Upper lobe of left lung (tissue), 6 donors: ENCODE data around the gene LRCH1. TPM values are rescaled to one million over a fixed set of nuclear protein-coding genes. Genes with fewer than 3 reads are reported as not detected.
A peak's percentile ranks its signal among the peaks of the same experiment; 100 is the strongest.

Experiments used
- ATAC-seq, 2 donors: fragments of 200-7000 bp; cut with Tn5 transposase; one replicate each; pipeline ENCODE4 v1.9.1; 2022; ENCODE audit warnings: mild to moderate bottlenecking in 2 of 2, moderate library complexity in 2 of 2; ENCODE audit not compliant: low FRiP score in 2 of 2
- DNase-seq, 2 donors: peaks; one replicate each; pipeline ENCODE4 v3.0.0-alpha.2; 2019 to 2020
- H3K27ac ChIP-seq, 4 donors: fragments of 200-600 bp; sonication (generic); one replicate each; pipeline ENCODE4 v1.5.1; 2016 to 2019
- H3K27me3 ChIP-seq, 4 donors: fragments of 200-600 bp; sonication (generic); one replicate each; pipeline ENCODE4 v1.5.1; 2017 to 2019
- H3K36me3 ChIP-seq, 4 donors: fragments of 200-600 bp; sonication (generic); one replicate each; pipeline ENCODE4 v1.5.1; 2016 to 2019
- H3K4me1 ChIP-seq, 4 donors: fragments of 200-600 bp; sonication (generic); one replicate each; pipeline ENCODE4 v1.5.1; 2018 to 2019
- H3K4me3 ChIP-seq, 4 donors: fragments of 200-600 bp; sonication (generic); one replicate each; pipeline ENCODE4 v1.5.1; 2017 to 2019; ENCODE audit warnings: mild to moderate bottlenecking in 2 of 4, moderate library complexity in 1 of 4
- H3K9me3 ChIP-seq, 4 donors: fragments of 200-600 bp; sonication (generic); one replicate each; pipeline ENCODE4 v1.5.1; 2018 to 2019
- EP300 ChIP-seq, 4 donors: sonication (generic); formaldehyde crosslinking; IDR thresholded peaks; one replicate each; pipeline ENCODE4 v1.5.1; 2017; ENCODE audit warnings: antibody characterized with exemption in 4 of 4, control low read depth in 2 of 4
- POLR2A ChIP-seq, 4 donors: fragments of 450-650 bp; IDR thresholded peaks; one replicate each; pipeline ENCODE4 v1.5.1; 2016 to 2017; ENCODE audit warnings: antibody characterized with exemption in 4 of 4, mild to moderate bottlenecking in 2 of 4
- POLR2AphosphoS5 ChIP-seq, 2 donors: sonication (generic); formaldehyde crosslinking; IDR thresholded peaks; one replicate each; pipeline ENCODE4 v1.5.1; 2017; ENCODE audit warnings: antibody characterized with exemption in 2 of 2
- WGBS, 2 donors: methylation state at CpG; one replicate each; pipeline ENCODE4 v1.1.5; 2017 to 2018; 5-methylcytosine and 5-hydroxymethylcytosine counted together
- total RNA-seq, 6 donors: library from RNA; depleted of rRNA in 4 of 6; stranded (reverse); fragments of >200 nt in 4 of 6; gene quantifications; one replicate each; pipeline versions ENCODE4 v1.1.0 to v1.2.1, GENCODE V29; 2016 to 2021
- TF ChIP-seq, protein P1 (sequence below), 6 experiments: fragments of 450-650 bp in 4 of 6; fragments of 200-600 bp in 2 of 6; sonication (generic) in 2 of 6; IDR thresholded peaks; one replicate each; pipeline ENCODE4 v1.5.1; 2016 to 2019; ENCODE audit warnings: antibody characterized with exemption in 6 of 6
- donor health status: DM: no; HTN: no; CAD: no; lungs with moderate emphysema.
- donor health status: DM: no; HTN: yes; CAD: no; lungs with severe emphysema.

LRCH1 gene
- total RNA-seq, 6 donors from 2014 or later, result 17.2 to 27.0 (median 22.7) TPM

DNA sequence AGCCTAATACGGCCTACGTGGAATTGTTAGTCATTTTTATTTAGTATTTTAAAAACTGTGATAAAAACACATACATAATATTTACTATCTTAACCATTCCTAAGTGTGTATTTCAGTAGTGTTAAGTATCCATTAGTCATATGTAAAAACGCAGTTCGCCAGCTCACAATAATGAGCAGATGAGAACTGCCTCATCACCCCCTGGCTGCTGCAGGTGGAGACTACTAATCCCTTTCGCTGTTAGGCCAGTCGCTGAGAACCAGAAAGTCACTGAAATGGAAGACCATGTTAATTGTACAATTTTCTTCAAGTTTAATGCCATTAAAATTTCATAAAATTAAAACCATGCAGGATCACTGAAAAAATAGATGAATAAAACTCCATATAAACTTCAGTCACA lies 242.4 kb downstream of the LRCH1 start:
- H3K4me3 ChIP-seq, result peak overlapping the region in 1 of 4 donors; percentile 93
- TF ChIP-seq EP300 (IDR thresholded peaks at IDR 0.05), result no peak
- TF ChIP-seq, protein P1, sequence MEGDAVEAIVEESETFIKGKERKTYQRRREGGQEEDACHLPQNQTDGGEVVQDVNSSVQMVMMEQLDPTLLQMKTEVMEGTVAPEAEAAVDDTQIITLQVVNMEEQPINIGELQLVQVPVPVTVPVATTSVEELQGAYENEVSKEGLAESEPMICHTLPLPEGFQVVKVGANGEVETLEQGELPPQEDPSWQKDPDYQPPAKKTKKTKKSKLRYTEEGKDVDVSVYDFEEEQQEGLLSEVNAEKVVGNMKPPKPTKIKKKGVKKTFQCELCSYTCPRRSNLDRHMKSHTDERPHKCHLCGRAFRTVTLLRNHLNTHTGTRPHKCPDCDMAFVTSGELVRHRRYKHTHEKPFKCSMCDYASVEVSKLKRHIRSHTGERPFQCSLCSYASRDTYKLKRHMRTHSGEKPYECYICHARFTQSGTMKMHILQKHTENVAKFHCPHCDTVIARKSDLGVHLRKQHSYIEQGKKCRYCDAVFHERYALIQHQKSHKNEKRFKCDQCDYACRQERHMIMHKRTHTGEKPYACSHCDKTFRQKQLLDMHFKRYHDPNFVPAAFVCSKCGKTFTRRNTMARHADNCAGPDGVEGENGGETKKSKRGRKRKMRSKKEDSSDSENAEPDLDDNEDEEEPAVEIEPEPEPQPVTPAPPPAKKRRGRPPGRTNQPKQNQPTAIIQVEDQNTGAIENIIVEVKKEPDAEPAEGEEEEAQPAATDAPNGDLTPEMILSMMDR (IDR thresholded peaks at IDR 0.05), result no peak
- no peak for TF ChIP-seq POLR2AphosphoS5 (IDR thresholded peaks at IDR 0.05)
- TF ChIP-seq POLR2A (IDR thresholded peaks at IDR 0.05), result no peak
- H3K27ac ChIP-seq, result no peak overlapping the region
- WGBS, 2 donors, result 91 to 94% methylated on average over 6 of the region's 6 CpGs
- H3K36me3 ChIP-seq, result peaks cover 2 to 15% (median 9%) of the 10 kb centered on the region in 4 donors
- H3K27me3 ChIP-seq, result no peaks in the 10 kb centered on the region
- peaks cover 21 to 42% (median 31%) of the 10 kb centered on the region in 4 donors for H3K4me1 ChIP-seq
- ATAC-seq (no peak), DNase-seq (no peak)
- H3K9me3 ChIP-seq, result no peaks in the 10 kb centered on the region

DNA sequence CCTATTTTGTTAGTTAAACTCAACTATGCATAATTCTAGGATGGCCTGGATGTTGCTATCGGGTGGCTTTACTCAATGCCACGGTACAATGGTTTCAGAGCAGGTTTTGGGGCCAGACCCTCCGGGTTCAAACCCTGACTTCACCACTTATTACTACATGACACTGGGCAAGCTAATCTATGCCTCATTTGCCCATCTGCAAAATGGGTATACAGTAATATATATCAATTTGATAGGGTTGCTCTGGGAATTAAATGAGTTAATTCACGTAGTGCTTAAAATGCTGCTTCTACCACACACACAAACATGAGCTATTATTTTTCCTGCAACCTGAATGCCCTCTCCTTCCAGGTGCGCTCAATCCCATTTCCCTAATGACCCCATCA lies 243.2 kb downstream of the LRCH1 start:
- Histone ChIP-seq H3K36me3 (peaks cover 0 to 7% (median under 1%) of the 10 kb centered on the region in 4 donors), H3K4me3 (peak overlapping the region; percentile 66 to 93 (median 80)), H3K27ac (peak overlapping the region; percentile 91 to 96 (median 95)), H3K9me3 (no peaks in the 10 kb centered on the region), H3K27me3 (no peaks in the 10 kb centered on the region), H3K4me1 (peaks cover 21 to 42% (median 31%) of the 10 kb centered on the region in 4 donors)
- 62 to 76% methylated on average over 5 of the region's 5 CpGs for WGBS, 2 donors
- DNase-seq, result no peak
- no peak for ATAC-seq
- TF ChIP-seq EP300 (IDR thresholded peaks at IDR 0.05) (no peak), POLR2A (IDR thresholded peaks at IDR 0.05) (no peak), POLR2AphosphoS5 (IDR thresholded peaks at IDR 0.05) (no peak)
- TF ChIP-seq, protein P1 (IDR thresholded peaks at IDR 0.05), result no peak

DNA sequence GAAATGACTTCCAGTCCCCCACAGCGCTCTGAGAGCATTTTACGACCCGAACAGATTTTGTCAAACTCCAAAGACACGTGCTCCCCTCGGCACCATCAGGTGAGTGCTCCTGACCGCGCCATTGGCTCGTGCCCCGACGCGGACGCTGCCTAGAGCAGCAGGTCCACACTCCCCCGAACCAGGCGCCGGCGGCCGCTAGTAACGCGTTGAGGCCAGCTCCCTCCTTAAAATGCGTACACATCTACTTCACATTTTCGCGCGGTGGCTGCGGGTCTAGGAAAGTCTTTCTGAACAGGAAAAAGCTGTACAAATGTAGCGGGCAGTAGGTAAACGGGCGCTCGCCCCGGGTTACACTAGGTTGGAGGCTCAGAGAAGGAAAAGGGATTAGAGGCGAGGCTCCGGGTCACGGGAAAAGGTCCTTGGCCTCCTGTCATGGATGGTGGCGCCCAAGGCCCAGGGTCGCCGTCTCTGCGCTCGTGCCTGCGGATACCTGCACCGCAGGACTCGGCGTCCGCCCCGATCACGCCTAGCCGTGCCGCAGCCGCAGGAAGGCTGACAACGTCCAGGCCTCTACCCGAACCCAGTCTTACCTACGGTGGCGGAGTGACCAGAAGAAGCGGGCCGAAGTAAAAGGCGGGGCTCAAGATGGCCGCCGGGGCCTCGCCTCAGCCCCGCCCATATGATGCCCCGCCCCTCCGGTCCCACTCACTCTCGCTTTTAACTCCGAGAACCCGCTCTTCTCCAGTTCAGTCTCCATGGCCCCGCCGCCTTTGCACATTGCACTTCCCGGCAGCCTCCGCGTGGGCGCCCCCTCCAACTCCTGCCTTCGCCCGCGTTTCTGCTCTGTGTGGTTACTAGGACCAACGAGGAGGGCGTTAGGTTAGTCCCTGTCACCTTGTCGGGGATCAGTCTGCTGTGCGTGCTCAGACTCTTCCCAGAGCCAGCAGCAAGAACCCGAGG lies 243.8 kb downstream of the LRCH1 start, which contains the start of gene ESD:
ESD (minus strand) TSS at position 647 of the 960 bp plus-strand sequence. CDS start 5,748 bp downstream, outside the sequence.
- Histone ChIP-seq H3K4me3 (peak within 1 kb of the TSS; percentile 66 to 93 (median 80)), H3K4me1 (peaks cover 21 to 42% (median 31%) of the 10 kb centered on the region in 4 donors), H3K36me3 (peaks cover 0 to under 1% (median 0%) of the 10 kb centered on the region in 4 donors), H3K27ac (peak within 1 kb of the TSS; percentile 91 to 96 (median 95)), H3K9me3 (no peaks in the 10 kb centered on the region), H3K27me3 (no peaks in the 10 kb centered on the region)
- DNase-seq (peak; percentile 93 to 96), ATAC-seq (peak; percentile 99 to 100)
- WGBS, 2 donors, result 1 to 2% methylated on average over 39 to 76 of the region's 77 CpGs
- TF ChIP-seq POLR2AphosphoS5 (IDR thresholded peaks at IDR 0.05) (peak; percentile 58 to 89), POLR2A (IDR thresholded peaks at IDR 0.05) (peak in 3 of 4 donors; percentile 57 to 82 (median 80)), EP300 (IDR thresholded peaks at IDR 0.05) (no peak)
- TF ChIP-seq, protein P1 (IDR thresholded peaks at IDR 0.05), result peak in 1 of 6 experiments; percentile 18

DNA sequence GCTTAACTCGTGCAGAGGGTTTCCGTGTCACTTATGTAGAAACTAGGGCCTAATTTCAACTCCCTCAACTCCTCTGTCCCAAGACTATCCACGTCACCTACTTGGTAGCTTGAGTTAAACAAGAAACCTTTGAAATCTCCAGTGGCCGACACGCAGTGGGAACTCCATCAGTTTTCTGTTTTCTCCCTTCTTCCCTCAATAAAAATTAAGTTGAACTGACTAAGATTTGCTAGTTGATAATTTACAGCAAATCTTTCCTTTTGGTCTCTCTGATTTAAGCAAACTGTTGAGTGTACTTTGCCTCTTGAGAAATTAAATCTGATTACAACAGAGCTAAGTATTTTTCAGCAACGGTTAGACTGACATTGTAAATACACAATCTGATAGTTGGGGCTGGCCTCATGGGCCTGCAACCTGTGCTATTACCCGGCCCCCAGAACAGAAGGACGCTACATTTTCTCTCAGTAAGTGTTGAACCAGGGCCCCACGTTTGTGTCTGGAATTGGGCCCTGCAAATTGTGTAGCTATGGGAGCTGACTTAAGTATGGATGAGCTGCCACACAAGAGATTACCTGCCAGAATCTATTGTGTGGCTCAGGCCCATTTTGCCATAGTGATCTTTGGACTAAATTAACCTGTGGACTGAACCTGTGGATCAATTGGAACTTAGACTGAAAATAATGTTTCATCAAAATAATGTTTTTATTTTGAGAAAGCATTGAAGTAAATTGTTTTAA lies 244.7 kb downstream of the LRCH1 start:
- H3K36me3 ChIP-seq, result no peaks in the 10 kb centered on the region
- TF ChIP-seq EP300 (IDR thresholded peaks at IDR 0.05) (no peak), POLR2AphosphoS5 (IDR thresholded peaks at IDR 0.05) (no peak), POLR2A (IDR thresholded peaks at IDR 0.05) (no peak)
- TF ChIP-seq, protein P1 (IDR thresholded peaks at IDR 0.05), result no peak
- H3K9me3 ChIP-seq, result no peaks in the 10 kb centered on the region
- H3K27ac ChIP-seq, result peak overlapping the region; percentile 91 to 96 (median 95)
- WGBS, 2 donors, result 41 to 49% methylated on average over 8 of the region's 9 CpGs
- ATAC-seq, result no peak
- peaks cover 21 to 42% (median 31%) of the 10 kb centered on the region in 4 donors for H3K4me1 ChIP-seq
- no peak for DNase-seq
- no peaks in the 10 kb centered on the region for H3K27me3 ChIP-seq
- H3K4me3 ChIP-seq, result peak overlapping the region in 3 of 4 donors; percentile 71 to 93 (median 89)
